GM21786 (cell line): Measurements from ENCODE around the gene PRKCD.

Experiments used
- ATAC-seq: cut with Tn5 transposase; IDR thresholded peaks from one replicate; pipeline ENCODE4 v1.9.1; 2021; ENCODE audit not compliant: unreplicated experiment

The PRKCD gene

GRCh38 chr3:53154881-53155285 lies 6.1 kb upstream of the PRKCD start:
- ATAC-seq = no peak

GRCh38 chr3:53155760-53156159 lies 5.2 kb upstream of the PRKCD start:
- ATAC-seq = no peak

GRCh38 chr3:53156368-53156834 lies 4.6 kb upstream of the PRKCD start:
- ATAC-seq = no peak

DNA sequence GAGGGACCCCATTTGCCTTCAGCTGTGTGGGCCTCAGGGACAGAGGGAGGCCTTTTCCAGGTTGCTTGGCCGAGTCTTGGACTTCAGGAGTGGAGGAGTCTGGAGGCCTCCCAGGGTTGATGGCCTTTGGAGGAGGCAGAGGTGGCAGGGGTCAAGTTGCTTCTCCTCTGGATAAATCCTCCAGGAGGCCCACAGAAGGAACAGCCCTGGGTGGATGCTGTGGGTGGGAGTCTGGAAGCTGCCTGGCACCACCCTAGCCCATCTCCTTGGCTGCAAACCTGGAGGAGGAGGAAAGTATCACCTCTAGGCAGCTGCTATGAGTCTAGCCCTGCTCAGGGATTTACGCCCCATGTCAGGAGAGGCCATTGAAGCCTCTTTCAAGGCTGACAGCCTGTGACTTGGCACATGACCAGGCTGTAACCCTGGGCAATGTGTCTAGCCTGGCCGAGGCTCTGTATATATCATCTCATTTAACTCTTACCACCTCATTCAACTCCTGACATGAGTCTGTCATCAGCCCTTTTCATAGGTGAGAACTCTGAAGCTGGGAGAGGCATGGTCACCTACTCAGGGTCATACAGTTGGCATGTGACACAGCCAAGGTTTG lies 2.9 kb upstream of the PRKCD start:
- no peak for ATAC-seq

DNA sequence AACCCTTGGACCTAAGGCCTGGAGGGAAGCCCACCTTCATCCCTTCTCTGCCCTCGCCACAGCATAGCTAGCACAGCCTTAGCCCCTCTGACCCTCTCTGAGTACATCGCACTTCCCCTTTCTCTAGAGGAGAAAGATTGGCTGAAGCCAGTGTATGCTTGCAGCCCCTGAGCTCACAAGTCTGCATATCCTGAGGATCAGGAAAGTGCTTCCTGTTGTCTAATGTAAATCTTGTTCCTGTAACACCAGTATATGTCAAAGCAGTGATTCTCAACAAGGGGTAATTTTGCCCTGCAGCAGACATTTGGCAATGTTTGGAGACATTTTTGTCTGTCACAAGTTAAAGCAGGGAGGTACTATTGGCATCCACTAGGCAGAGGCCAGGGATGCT lies 2.2 kb upstream of the PRKCD start:
- no peak for ATAC-seq

DNA sequence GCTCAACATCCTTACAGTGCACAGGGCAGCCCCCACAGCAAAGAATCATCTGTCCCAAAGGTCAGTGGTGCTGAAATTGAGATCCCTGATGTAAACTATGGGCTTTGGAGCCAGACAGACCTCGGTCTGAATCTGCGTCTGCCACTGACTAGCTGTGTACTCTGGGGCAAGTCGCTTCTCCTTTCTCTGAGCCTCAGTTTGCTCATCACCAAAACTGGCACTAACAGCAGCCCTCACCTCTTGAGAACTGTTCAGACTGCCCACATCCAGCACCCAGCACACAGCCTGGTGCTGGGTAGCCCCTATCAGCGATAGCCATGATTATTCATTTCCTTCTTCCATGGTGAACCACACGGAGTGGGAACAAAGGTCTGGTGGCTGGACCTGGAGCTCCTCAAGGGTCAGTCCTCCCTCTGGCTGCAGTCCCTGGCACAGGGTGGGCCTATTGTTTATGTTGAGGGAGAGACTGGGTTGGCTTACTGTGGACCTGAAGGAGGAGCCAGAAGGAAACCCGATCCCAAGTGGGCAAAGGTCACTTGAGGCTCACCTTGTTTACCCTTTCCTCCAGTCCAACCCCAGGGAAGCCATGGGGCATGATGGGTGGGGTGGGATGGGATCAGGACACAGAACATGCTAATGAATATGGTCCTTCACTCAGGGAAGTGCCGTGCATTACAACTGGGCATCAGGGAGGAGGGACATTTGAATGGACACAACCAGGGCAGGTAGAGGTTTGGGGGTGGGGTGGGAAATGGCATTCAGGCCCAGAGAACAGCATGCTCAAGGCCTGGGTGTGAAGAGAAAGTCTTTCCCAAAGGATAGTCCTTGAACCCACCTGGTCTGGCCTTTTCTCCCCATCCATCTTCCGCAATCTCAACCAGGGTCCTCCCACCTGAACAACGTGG lies 1.6 kb upstream of the PRKCD start:
- no peak for ATAC-seq

DNA sequence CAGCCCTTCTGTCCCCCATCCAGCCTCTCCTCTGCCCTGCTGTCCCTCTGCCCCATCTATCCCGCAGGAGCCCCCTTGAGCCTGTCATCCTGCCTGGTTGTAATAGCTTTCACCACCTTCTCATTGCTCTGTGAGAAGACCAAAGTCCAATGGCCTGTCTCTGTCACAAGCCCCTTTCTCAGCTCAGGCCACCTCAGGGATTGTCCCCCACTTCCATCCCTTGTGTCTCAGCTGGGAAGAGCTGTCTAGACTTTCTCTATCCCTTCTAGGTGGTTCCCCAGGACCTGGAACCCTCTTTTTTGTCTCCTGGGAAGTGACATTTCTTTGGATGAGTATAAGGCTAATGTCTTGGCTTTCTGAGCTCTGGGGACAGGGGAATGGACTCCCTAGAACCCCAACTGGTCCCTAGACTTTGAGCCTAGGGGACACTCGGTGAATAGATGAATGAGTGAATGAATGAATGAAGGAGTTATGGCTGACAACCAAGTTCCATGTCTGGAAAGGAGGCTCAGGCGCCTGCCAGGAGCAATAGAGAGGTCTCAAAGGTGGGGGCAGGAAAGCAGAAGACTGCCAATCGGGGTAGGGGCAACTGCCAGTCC lies 849 bp upstream of the PRKCD start:
- ATAC-seq = no peak

GRCh38 chr3:53161450-53161819 lies 426 bp downstream of the PRKCD start:
- ATAC-seq = peak; percentile 3

GRCh38 chr3:53161820-53162671 lies 1.0 kb downstream of the PRKCD start:
- peak; percentile 30 for ATAC-seq

- no peak for ATAC-seq
Measured at GRCh38 chr3:53162672-53163443, 1.8 kb downstream of the PRKCD start.

DNA sequence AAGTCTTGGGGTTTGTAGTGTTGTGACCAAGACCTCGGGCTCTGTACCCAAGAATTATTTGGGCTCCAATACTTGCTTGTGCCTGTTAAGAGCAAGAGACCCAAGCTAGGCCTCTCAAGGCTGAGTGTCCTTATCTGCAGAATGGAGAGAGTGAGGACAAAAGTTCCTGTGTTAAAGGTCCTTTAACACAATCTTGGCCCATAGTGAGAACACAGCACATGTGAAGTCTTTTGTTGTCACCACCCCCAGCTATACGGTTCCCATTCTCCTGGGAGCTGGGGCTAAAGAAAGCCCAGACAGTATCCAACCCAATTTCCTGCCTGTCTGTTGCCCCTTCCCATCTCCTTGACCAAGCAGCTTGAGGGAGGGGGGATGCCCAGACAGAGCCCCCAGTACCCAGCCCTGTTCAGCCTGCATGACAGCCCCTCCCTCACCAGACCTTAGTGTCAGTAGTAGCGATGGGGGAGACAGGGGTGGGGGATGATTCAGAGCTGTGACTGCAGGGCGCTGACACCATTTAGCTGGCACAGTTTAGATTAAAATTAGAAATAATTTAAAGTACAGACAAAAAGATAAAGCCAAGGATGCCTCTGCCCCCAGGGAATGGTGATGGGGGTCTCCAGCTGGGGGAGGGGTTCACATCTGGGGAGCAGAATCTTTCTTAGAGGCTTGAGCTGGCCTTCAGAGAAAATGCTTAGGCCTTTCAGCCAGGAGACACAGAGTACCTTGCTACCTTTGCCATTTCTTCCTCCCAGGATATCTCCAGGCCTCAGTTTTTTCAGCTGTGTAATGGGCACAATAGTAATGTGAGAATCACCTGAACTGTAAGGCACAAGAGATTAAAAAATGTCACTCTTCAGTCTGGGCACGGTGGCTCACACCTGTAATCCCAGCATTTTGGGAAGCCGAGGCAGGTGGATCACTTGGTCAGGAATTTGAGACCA lies 2.7 kb downstream of the PRKCD start:
- ATAC-seq = no peak

DNA sequence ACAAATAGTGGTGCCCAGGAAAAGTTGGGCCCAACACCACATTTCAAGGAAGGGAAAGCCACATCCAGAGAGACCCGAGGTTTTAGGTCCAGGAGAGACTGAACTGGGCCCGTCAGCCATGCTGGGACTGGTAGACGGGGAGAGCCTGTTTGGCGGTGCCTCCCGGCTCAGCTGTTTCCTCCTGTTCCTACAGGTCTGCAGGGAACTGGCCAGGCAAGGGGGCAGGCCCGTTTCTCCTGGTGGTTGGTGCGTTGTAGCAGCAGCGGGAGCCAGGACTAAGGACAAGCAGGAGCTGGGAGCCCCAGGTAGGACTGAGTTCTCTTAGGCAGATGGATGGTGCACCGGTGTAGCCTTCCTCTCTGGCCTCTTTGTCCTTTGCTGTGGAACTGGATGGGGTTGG lies 3.9 kb downstream of the PRKCD start:
- ATAC-seq = no peak

DNA sequence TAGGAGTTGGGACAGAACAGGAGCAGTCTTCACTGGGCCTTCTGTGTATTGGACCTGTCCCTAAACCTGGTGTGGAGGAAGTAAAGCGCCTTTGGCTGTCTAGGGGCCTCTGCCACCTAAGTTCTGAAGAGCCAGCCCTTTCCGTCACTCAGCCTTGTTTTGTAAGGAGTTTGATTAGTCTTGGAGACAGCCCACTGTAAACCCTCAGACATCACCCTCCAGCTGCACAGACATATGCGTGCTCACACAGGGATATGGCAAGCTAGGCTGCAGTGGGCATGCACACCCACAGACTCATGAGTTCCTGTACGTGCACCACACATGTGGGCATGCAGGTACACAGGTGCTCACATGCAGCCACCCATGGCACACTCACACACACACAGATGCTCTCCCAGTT lies 5.2 kb downstream of the PRKCD start:
- ATAC-seq = no peak

DNA sequence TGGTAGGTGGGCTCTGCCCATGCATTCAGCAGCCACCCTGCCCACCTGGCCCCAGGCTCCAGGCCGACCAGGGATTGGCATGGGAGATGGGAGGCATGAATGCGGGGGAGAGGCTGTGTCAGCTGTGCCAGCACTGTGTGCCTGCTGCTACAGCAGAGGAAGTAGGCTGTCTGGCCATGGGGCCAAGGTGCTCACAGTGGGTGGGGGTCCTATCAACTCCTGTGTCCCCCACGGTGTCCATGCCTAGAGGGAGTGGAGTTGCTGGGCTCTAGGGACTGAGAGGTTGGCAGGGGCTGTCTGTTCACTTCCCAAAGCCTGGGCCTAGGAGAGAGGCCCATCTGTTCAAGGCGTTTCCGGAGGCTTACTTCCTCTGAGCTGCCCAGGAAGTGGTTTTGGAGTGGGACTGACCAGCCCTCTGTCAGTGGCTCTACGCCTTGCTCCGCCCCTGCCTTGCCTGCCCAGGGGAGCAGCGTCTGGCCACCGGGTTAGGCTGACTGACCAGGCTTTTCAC lies 5.8 kb downstream of the PRKCD start:
- ATAC-seq = no peak

GRCh38 chr3:53167418-53168174 lies 6.6 kb downstream of the PRKCD start:
- ATAC-seq = no peak

DNA sequence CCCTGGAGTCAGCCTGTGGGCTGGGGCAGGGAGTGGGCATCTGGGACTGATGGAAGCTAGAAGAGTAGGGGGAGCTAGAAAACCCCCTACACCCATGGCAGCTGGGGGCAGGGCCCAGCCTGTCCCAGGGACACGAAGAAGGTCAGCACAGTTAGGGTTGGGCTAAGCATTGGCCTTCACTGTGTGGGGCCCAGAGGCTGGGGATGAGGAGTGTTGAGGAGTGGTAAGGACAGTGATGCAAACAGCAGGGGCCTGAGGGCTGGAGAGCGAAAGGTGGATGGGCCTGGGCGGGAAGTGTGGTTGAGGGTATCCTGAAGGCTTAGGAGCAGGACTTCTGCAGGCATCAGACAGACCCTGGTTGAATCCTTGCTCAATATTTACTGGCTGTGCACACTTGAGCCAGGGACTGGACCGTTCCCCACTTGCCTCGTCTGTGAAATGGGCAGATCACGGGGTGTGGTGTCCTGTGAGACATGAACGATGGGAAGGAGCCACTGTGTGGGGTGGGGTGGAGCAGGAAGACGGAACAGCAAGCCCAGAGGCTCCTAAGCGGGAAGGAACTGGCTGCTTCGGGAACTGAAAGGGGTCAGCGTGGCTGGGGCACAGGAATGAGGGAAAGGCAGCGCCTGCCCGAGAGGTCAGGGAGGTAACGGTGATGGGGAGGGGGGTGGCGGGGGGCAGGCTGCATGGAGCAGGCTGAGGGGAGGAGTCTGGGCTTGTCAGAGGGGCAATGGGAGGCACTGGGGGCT lies 7.3 kb downstream of the PRKCD start:
- no peak for ATAC-seq

DNA sequence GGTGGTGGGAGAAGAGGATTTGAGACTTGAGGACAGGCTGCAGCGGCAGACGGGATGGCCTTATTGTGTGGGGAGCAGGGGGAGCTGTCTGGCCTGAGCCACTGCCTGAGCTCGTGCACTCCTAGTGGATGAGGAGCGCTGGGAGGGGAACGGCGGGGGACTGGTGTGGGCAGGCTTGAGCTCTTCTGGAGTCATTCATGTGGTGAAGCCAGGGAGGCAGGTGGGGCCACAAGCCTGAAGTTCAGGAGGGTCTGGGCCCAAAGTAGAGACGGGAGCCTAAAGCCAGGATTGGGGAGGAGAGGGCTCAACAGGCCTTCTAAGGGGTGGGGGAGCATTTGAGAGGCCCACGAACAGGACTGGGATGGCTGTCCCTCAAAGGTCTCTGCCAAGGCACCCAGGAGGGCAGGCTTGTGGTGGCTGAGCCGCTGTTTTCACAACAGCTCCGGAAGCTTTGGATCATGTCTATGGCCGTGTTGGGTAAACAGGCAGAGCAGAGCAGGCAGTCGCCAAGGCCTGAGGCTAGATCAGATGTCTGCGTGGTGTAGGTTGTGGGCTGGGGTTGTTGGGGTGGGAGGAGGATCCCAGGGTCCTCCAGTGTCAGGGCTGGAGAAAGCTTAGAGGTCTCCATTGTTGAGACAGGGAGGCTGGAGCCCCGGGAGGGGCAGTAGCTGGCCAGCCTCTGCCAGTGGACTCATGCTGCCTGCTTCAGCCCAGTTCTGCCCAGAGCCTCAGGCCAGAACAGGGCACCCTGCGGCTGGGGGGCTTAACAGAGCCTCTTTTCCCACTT lies 8.2 kb downstream of the PRKCD start:
- ATAC-seq = no peak
